ENCODE data around the gene FHOD3.

The FHOD3 gene

GRCh38 chr18:36297417-36298125 is at the start of gene FHOD3:
Gene FHOD3 (plus strand): TSS chr18:36297713. CDS start chr18:36297836, 123 bp downstream.
- in situ Hi-C loops (cut with MboI; ENCODE audit: low sequenced_read_pairs) = loop anchor here (25.0 kb wide), 2 partner anchors 560 to 910 kb away; partner anchors contain the start of gene ZNF396

GRCh38 chr18:36249392-36249791 is 48.1 kb upstream of the FHOD3 start:
- in situ Hi-C loops (cut with MboI; ENCODE audit: low sequenced_read_pairs) = no loop called here

- in situ Hi-C loops (cut with MboI; ENCODE audit: low sequenced_read_pairs) = no loop called here
Measured at GRCh38 chr18:36250827-36251226, 46.7 kb upstream of the FHOD3 start.

GRCh38 chr18:36255072-36255698 is 42.3 kb upstream of the FHOD3 start:
- in situ Hi-C loops (cut with MboI; ENCODE audit: low sequenced_read_pairs) = no loop called here

GRCh38 chr18:36256094-36256493 is 41.4 kb upstream of the FHOD3 start:
- in situ Hi-C loops (cut with MboI; ENCODE audit: low sequenced_read_pairs) = no loop called here

DNA sequence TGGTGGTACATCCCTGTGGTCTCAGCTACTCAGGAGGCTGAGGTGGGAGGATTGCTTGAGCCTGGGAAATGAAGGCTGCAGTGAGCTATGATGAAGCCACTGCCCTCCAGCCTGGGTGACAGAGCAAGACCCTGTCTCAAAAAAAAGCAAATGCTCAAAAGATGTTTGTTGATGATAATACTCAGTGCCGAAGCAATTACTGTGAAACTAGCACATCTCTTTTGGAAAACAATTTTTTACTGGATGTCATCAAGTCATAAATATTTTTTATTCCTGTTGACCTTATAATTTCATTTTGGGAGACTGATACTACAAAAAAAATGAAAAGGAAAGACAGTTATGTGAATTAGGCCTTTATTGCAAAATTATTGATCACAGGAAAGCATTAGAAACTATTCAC is 34.5 kb upstream of the FHOD3 start:
- in situ Hi-C loops (cut with MboI; ENCODE audit: low sequenced_read_pairs) = no loop called here

DNA sequence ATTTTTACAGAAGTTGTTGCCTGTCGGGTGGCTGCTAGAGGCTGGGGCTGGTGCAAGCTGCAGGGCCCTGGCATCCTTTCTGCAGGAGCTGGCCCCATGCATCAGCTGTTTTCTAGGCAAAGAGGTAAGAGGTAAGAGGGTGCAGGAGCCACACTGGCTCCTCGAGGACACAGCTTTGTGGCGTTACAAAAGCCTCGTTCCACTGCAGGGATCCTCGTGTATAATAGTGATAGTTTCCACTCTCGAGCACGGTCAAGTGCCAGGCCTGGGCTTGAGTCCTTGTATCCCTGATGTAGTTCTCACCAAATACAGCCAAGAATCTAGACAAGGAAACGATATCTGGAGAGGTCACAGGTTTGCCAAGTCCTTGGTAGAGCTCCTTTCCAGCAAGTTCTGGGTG is 33.2 kb upstream of the FHOD3 start:
- in situ Hi-C loops (cut with MboI; ENCODE audit: low sequenced_read_pairs) = no loop called here

DNA sequence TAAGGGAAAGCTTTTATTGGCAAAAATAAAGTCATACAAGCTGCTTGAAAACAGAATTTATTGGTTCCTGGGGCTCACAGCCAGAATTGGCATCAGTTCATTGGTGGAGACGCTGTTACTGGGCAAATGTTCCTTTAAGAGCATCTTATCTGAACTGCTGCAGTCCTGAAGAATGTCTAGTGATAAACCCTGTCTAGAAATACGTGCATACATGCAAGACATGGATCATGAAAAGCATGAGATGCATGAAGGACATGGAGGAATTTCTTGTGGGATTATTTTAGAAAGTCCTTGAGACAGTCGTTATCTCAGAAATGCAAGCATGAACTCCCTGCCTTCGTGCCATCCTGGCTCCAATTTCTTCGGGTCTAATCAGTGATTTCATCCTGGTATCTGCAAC is 32.5 kb upstream of the FHOD3 start:
- in situ Hi-C loops (cut with MboI; ENCODE audit: low sequenced_read_pairs) = no loop called here

- in situ Hi-C loops (cut with MboI; ENCODE audit: low sequenced_read_pairs) = no loop called here
Measured at GRCh38 chr18:36269157-36269556, 28.4 kb upstream of the FHOD3 start.

DNA sequence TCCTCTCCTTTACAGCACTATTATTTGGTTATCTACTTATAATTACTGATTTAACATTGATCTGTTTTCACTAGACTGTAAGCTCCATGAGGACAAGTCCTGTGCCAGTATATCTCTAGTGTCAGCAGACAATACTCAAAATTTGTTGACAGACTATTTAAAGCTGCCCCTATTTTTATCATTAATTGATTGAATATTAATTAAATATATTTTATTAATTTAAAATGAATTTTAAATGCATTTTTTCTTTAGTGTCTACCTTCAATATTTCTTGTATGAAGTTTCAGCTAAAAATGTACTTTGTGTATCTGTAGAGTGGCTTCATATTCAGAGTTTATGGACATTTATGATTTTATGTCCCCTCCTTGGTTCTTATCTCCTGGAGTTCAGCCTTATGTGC is 26.4 kb upstream of the FHOD3 start:
- in situ Hi-C loops (cut with MboI; ENCODE audit: low sequenced_read_pairs) = no loop called here

GRCh38 chr18:36273347-36273746 is 24.2 kb upstream of the FHOD3 start:
- in situ Hi-C loops (cut with MboI; ENCODE audit: low sequenced_read_pairs) = no loop called here

DNA sequence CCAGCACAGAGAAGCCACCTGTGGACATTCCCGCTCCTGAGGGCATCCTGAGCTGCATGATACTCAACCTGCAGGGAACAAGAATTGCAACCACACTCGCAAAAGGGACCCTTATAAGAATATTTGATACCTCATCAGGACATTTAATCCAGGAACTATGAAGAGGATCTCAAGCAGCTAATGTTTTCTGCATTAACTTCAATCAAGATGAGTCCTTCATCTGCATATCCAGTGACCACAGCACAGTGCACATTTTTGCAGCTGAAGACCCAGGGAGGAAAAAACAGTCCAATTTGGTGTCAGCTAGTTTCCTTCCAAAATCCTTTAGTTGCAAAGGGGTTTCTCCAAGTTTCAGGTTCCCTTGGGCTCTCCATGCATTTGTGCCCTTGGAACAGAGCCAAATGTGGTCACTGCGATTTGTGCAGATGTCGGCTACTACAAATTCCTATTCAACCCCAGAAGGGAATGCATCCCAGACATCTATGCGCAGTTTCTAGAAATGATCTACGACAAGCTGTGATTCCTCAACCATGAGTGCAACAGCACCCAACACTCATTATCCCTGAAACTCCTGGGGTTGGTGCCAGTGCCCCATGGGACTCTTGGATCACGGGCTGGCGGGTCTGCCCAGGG is 23.3 kb upstream of the FHOD3 start:
- in situ Hi-C loops (cut with MboI; ENCODE audit: low sequenced_read_pairs) = no loop called here

DNA sequence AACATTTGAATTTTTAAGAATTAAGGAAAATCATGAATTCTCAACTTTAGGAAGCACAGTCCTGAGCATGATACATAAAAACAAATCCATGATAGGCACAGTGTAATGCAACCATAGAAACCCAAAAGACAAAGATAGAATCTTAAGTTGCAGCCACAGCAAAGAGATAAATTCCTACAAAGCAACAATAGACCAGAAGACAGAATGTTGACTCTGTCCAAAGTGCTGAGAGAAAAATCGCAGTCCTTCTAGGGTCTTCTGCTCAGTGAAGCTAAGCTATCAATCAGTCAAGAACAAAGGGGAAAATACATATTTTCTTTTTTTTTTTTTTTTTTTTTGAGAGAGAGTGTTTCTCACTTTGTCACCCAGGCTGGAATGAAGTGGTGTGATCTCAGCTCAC is 22.0 kb upstream of the FHOD3 start:
- in situ Hi-C loops (cut with MboI; ENCODE audit: low sequenced_read_pairs) = loop anchor here (25.0 kb wide), 2 partner anchors 538 to 888 kb away; partner anchors contain the start of gene ZNF396

DNA sequence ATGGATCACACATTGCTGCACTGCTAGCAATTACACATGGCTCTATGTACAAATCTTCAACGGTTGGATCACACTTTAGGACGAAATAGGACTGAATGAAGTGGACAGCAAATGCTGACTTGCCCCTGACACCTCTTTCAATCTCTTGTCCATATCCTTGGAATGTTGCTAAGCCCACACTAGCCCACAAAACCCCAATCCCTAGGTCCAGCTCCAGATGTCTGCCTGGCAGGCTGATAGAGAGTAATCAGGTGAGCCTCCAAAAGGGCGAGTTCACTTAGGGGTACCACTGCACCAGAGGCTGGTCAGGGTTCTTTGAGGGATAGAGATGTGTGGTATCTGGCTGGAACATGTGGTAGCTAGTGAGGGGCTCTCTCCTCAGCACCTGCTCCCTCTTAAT is 18.5 kb upstream of the FHOD3 start:
- in situ Hi-C loops (cut with MboI; ENCODE audit: low sequenced_read_pairs) = loop anchor here (25.0 kb wide), 2 partner anchors 542 to 892 kb away; partner anchors contain the start of gene ZNF396

DNA sequence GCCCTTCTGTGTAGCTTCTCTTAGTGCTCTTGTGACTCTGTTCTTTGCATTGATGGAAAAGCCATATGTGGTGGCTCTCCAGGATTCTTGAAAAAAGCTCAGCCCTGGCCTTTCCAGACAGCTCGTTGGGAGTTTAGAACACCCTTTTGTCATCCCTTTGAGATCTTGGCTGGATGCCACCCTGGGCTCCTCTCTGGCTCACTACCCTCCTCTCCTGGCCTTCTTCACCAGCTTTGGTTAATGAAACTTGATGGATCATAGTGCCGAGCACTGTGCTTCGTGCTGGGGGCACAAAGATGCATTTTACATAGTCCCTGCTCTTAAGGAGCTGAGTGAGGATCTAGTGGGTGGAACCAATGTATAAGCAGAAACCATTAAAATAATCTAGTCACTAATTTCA is 15.6 kb upstream of the FHOD3 start:
- in situ Hi-C loops (cut with MboI; ENCODE audit: low sequenced_read_pairs) = loop anchor here (10.0 to 25.0 kb wide), 4 partner anchors 187 to 895 kb away; partner anchors contain the start of gene ZNF396

DNA sequence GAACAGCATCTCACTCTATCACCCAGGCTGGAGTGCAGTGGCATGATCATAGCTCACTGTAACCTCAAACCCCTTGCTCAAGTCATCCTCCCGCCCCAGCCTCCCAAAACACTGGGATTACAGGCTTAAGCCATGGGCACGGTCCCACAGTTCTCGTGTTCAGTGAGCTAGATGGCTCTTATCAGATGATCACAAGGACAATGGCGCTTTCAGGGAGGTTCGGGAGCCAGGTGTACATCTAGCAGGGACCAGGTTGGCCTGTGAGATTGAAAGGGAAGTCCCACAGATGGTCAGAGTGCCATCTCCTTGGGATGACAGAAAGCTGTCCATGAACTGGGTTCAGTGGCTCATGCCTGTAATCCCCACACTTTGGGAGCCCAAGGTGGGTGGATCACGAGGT is 14.1 kb upstream of the FHOD3 start:
- in situ Hi-C loops (cut with MboI; ENCODE audit: low sequenced_read_pairs) = loop anchor here (10.0 to 25.0 kb wide), 4 partner anchors 189 to 896 kb away; partner anchors contain the start of gene ZNF396

DNA sequence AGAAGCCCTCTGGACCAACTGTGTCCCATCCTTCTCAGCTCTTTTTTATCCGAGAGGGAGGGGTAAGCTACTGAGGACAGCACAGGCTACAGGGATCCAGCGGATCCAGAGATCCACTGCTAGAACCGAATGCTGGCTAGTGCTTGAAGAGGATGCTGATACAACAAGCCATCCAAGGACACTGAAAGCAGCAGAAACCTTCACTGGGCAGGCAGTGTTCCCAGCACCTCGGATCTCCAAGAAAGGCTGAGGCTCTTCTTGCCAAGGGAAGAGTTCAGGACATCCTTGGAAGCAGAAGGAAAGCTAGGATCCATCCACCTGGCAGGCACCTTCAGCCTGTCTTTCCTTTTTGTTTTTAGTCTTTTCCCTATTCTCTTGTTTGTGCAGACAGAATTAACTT is 13.2 kb upstream of the FHOD3 start:
- in situ Hi-C loops (cut with MboI; ENCODE audit: low sequenced_read_pairs) = loop anchor here (10.0 to 25.0 kb wide), 4 partner anchors 189 to 897 kb away; partner anchors contain the start of gene ZNF396

DNA sequence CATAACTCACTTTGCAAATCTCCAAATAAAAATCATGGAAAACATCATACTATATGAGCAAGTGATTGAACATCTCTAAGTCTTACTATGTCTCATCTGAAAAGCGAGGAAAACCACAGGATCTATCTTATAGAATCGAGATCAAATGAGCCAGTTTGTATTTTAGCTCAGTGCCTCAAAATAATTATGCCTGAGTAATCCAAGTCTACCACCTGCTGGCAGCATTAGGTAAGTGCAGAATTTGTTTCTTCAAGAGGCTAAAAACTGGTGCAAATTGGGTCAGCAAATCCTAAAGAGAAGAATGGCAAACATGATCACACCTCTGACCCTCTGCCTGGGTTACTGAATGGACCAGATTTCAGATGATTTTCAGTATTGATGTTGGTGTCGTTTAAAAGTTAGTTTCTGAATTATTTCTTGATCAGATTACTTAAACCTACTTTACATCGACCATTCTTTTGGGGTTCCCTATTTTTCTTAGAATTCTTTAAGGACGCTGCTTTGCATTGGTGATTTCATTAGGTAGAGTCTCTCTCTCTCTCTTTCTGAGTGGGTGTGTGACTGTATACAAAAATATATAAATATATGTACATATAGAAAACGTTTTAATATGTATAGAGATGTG is 12.7 kb upstream of the FHOD3 start:
- in situ Hi-C loops (cut with MboI; ENCODE audit: low sequenced_read_pairs) = loop anchor here (10.0 to 25.0 kb wide), 4 partner anchors 190 to 897 kb away; partner anchors contain the start of gene ZNF396

DNA sequence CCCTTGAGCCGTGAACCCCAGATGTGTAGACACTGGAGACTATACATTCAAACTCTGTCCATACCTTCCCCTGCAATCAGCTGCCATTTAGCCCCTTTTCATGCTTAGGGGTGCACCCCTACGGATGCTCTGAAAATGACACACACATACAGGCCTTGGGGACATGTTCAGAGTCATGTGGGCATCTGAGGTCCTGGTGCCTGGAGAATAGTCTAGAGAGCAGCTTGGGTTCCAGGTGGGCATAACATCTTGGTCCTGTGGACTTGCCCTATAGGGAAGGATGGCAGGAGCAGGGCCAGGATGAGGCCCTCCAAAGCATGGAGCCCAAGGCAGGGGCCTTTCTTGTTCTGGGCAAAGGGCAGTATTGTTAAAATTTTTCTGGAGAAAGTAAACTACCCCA is 9.9 kb upstream of the FHOD3 start:
- in situ Hi-C loops (cut with MboI; ENCODE audit: low sequenced_read_pairs) = loop anchor here (10.0 to 25.0 kb wide), 4 partner anchors 193 to 900 kb away; partner anchors contain the start of gene ZNF396

- in situ Hi-C loops (cut with MboI; ENCODE audit: low sequenced_read_pairs) = loop anchor here (10.0 to 25.0 kb wide), 4 partner anchors 194 to 901 kb away; partner anchors contain the start of gene ZNF396
Measured at GRCh38 chr18:36288689-36289088, 8.8 kb upstream of the FHOD3 start.

- in situ Hi-C loops (cut with MboI; ENCODE audit: low sequenced_read_pairs) = loop anchor here (25.0 kb wide), 2 partner anchors 557 to 907 kb away; partner anchors contain the start of gene ZNF396
Measured at GRCh38 chr18:36294031-36294430, 3.5 kb upstream of the FHOD3 start.

Data from HL-60/S4 (cell line).